Neural progenitor cell (in vitro differentiated cells): ENCODE measurements around the gene GNG7. TPM values are rescaled to one million over a fixed set of nuclear protein-coding genes. Genes with fewer than 3 reads are reported as not detected.

Experiments
- DNase-seq: peaks from one replicate; pipeline ENCODE4 v3.0.0-alpha.2; 2016; ENCODE audit warnings: low spot score
- H2AFZ ChIP-seq: fragments of 200-600 bp; sonication (generic); replicated peaks from 2 replicates; pipeline ENCODE4 v1.6.1; 2016; ENCODE audit warnings: antibody characterized with exemption
- H3F3A ChIP-seq: fragments of 200-600 bp; sonication (generic); 2 replicates; pipeline ENCODE4 v1.6.1; 2016; ENCODE audit warnings: antibody characterized with exemption, low read depth
- H3K27ac ChIP-seq: fragments of 200-600 bp; sonication (generic); 2 replicates; pipeline ENCODE4 v1.5.1; 2016; ENCODE audit warnings: mild to moderate bottlenecking
- H3K27me3 ChIP-seq: fragments of 200-600 bp; sonication (generic); 2 replicates; pipeline ENCODE4 v1.6.1; 2016; ENCODE audit warnings: mild to moderate bottlenecking, moderate library complexity
- H3K36me3 ChIP-seq: fragments of 200-600 bp; sonication (generic); 2 replicates; pipeline ENCODE4 v1.5.1; 2016
- H3K4me1 ChIP-seq: fragments of 200-600 bp; sonication (generic); 2 replicates; pipeline ENCODE4 v1.6.1; 2016; ENCODE audit warnings: mixed run types
- H3K4me2 ChIP-seq: fragments of 200-600 bp; sonication (generic); 2 replicates; pipeline ENCODE4 v1.6.1; 2016
- H3K4me3 ChIP-seq: fragments of 200-600 bp; sonication (generic); 2 replicates; pipeline ENCODE4 v1.5.1; 2016
- H3K79me2 ChIP-seq: fragments of 200-600 bp; sonication (generic); 2 replicates; pipeline ENCODE4 v1.6.1; 2016; ENCODE audit warnings: low read depth
- H3K9ac ChIP-seq: fragments of 200-600 bp; sonication (generic); 2 replicates; pipeline ENCODE4 v1.6.1; 2016
- H3K9me3 ChIP-seq: fragments of 200-600 bp; sonication (generic); 2 replicates; pipeline ENCODE4 v1.5.1; 2016; ENCODE audit warnings: low read depth
- H4K20me1 ChIP-seq: fragments of 200-600 bp; sonication (generic); 2 replicates; pipeline ENCODE4 v1.6.1; 2016; ENCODE audit warnings: low read depth
- H3K27ac Mint-ChIP-seq: 3 replicates; pipeline ENCODE4 v1.8.0; 2021; ENCODE audit warnings: mixed read lengths
- H3K27me3 Mint-ChIP-seq: 2 replicates; pipeline ENCODE4 v1.8.0; 2022; ENCODE audit warnings: low read depth, mild to moderate bottlenecking, inconsistent platforms, moderate library complexity, mixed read lengths; ENCODE audit not compliant: insufficient read depth
- H3K36me3 Mint-ChIP-seq: 3 replicates; pipeline ENCODE4 v1.8.0; 2021; ENCODE audit warnings: mixed read lengths
- H3K4me1 Mint-ChIP-seq: 3 replicates; pipeline ENCODE4 v1.8.0; 2021; ENCODE audit warnings: mixed read lengths
- H3K4me3 Mint-ChIP-seq: 3 replicates; pipeline ENCODE4 v1.8.0; 2021; ENCODE audit warnings: mild to moderate bottlenecking, moderate library complexity, mixed read lengths
- H3K9me3 Mint-ChIP-seq: 3 replicates; pipeline ENCODE4 v1.8.0; 2020; ENCODE audit warnings: mixed read lengths
- CTCF ChIP-seq: fragments of 200-600 bp; sonication (generic); IDR thresholded peaks from 2 replicates; pipeline ENCODE4 v1.5.1; 2017; ENCODE audit warnings: antibody characterized with exemption, mild to moderate bottlenecking
- EZH2 ChIP-seq: fragments of 200-600 bp; sonication (generic); IDR thresholded peaks from 2 replicates; pipeline ENCODE4 v1.6.1; 2017; ENCODE audit warnings: antibody characterized with exemption, mild to moderate bottlenecking, moderate library complexity
- EZH2phosphoT487 ChIP-seq: fragments of 200-600 bp; sonication (generic); IDR thresholded peaks from 2 replicates; pipeline ENCODE4 v1.6.1; 2017; ENCODE audit warnings: antibody characterized with exemption
- total RNA-seq: library from RNA; depleted of rRNA; stranded (reverse); fragments of >200 nt; gene quantifications from 2 replicates; pipeline ENCODE4 v1.2.3, GENCODE V29; 2015; ENCODE audit warnings: low replicate concordance

The GNG7 gene
- total RNA-seq, 1 donor from 2014 or later = 7.0 TPM

GRCh38 chr19:2618611-2619010, 83.9 kb downstream of the GNG7 start:
- Mint-ChIP-seq H3K4me3 (no peak overlapping the region), H3K9me3 (peaks cover 2% of the 10 kb centered on the region), H3K27ac (no peak overlapping the region), H3K27me3 (peaks cover 8% of the 10 kb centered on the region), H3K4me1 (peaks cover 9% of the 10 kb centered on the region), H3K36me3 (no peaks in the 10 kb centered on the region)
- Histone ChIP-seq H3K9me3 (no peaks in the 10 kb centered on the region), H3K27ac (no peak overlapping the region), H3F3A (no peaks in the 10 kb centered on the region), H3K9ac (no peak overlapping the region), H3K27me3 (peaks cover 9% of the 10 kb centered on the region), H3K4me1 (no peaks in the 10 kb centered on the region), H4K20me1 (peaks cover 1% of the 10 kb centered on the region), H2AFZ (no peak overlapping the region), H3K36me3 (no peaks in the 10 kb centered on the region), H3K4me2 (no peak overlapping the region), H3K79me2 (no peaks in the 10 kb centered on the region), H3K4me3 (no peak overlapping the region)
- no peak for TF ChIP-seq EZH2phosphoT487
- DNase-seq = no peak

GRCh38 chr19:2617393-2618165, 84.9 kb downstream of the GNG7 start:
- Histone ChIP-seq H2AFZ (no peak overlapping the region), H3K9me3 (no peaks in the 10 kb centered on the region), H3K4me2 (no peak overlapping the region), H3K27ac (no peak overlapping the region), H3K36me3 (no peaks in the 10 kb centered on the region), H3K4me1 (no peaks in the 10 kb centered on the region), H3K4me3 (no peak overlapping the region), H3K79me2 (no peaks in the 10 kb centered on the region), H3K9ac (no peak overlapping the region), H3F3A (no peaks in the 10 kb centered on the region), H3K27me3 (peaks cover 13% of the 10 kb centered on the region), H4K20me1 (peaks cover 3% of the 10 kb centered on the region)
- no peak for DNase-seq
- no peak for TF ChIP-seq CTCF
- TF ChIP-seq EZH2phosphoT487 = no peak
- TF ChIP-seq EZH2 = no peak
- H3K27ac Mint-ChIP-seq = no peak overlapping the region
- no peaks in the 10 kb centered on the region for H3K9me3 Mint-ChIP-seq
- H3K4me3 Mint-ChIP-seq = no peak overlapping the region
- peaks cover 9% of the 10 kb centered on the region for H3K4me1 Mint-ChIP-seq
- H3K36me3 Mint-ChIP-seq = no peaks in the 10 kb centered on the region
- peaks cover 8% of the 10 kb centered on the region for H3K27me3 Mint-ChIP-seq

- H3K4me1 Mint-ChIP-seq = peaks cover 9% of the 10 kb centered on the region
- Histone ChIP-seq H3K36me3 (no peaks in the 10 kb centered on the region), H3K4me2 (no peak overlapping the region), H3K79me2 (no peaks in the 10 kb centered on the region), H3K27ac (no peak overlapping the region), H3F3A (no peaks in the 10 kb centered on the region), H3K9ac (no peak overlapping the region), H3K4me1 (no peaks in the 10 kb centered on the region), H4K20me1 (peaks cover 9% of the 10 kb centered on the region), H2AFZ (no peak overlapping the region), H3K9me3 (no peaks in the 10 kb centered on the region), H3K4me3 (no peak overlapping the region), H3K27me3 (peaks cover 13% of the 10 kb centered on the region)
- peaks cover 11% of the 10 kb centered on the region for H3K27me3 Mint-ChIP-seq
- H3K27ac Mint-ChIP-seq = no peak overlapping the region
- DNase-seq = no peak
- no peaks in the 10 kb centered on the region for H3K36me3 Mint-ChIP-seq
- H3K9me3 Mint-ChIP-seq = no peaks in the 10 kb centered on the region
- H3K4me3 Mint-ChIP-seq = no peak overlapping the region
- TF ChIP-seq CTCF (no peak), EZH2 (no peak), EZH2phosphoT487 (no peak)
These were observed 85.6 kb downstream of the GNG7 start for GRCh38 chr19:2616741-2617392.

- H3F3A ChIP-seq = no peaks in the 10 kb centered on the region
- H3K27ac ChIP-seq = no peak overlapping the region
- Mint-ChIP-seq H3K9me3 (no peaks in the 10 kb centered on the region), H3K27me3 (peaks cover 11% of the 10 kb centered on the region), H3K27ac (no peak overlapping the region), H3K4me1 (peaks cover 6% of the 10 kb centered on the region), H3K36me3 (no peaks in the 10 kb centered on the region), H3K4me3 (no peak overlapping the region)
- no peaks in the 10 kb centered on the region for H3K4me1 ChIP-seq
- peaks cover 9% of the 10 kb centered on the region for H4K20me1 ChIP-seq
- H3K79me2 ChIP-seq = no peaks in the 10 kb centered on the region
- H3K4me3 ChIP-seq = no peak overlapping the region
- TF ChIP-seq EZH2phosphoT487 = no peak
- TF ChIP-seq EZH2 = no peak
- TF ChIP-seq CTCF = no peak
- H2AFZ ChIP-seq = no peak overlapping the region
- no peak overlapping the region for H3K9ac ChIP-seq
- no peak overlapping the region for H3K4me2 ChIP-seq
- H3K9me3 ChIP-seq = no peaks in the 10 kb centered on the region
- H3K27me3 ChIP-seq = peaks cover 16% of the 10 kb centered on the region
- DNase-seq = no peak
- no peaks in the 10 kb centered on the region for H3K36me3 ChIP-seq
These were observed 86.7 kb downstream of the GNG7 start for GRCh38 chr19:2615782-2616181.
